HepG2 (cell line): Measurements from ENCODE around the gene TRAK1. TPM values are rescaled to one million over a fixed set of nuclear protein-coding genes. Genes with fewer than 3 reads are reported as not detected.
A peak's percentile ranks its signal among the peaks of the same experiment; 100 is the strongest.

Source experiments
- ATAC-seq: fragments of 200-7000 bp; cut with Tn5 transposase; 3 replicates; pipeline ENCODE4 v1.9.1; 2020; ENCODE audit warnings: mild to moderate bottlenecking, moderate library complexity
- BruUV-seq: library from RNA; stranded (reverse); fragments of 400-500 nt; replicated peaks from 2 replicates; lab custom pipeline; 2021; lab: Mats Ljungman, UMichigan
- CTCF ChIA-PET: fragments of 300-600 bp; formaldehyde crosslinking; extraction: SDS; loops from one replicate; lab custom pipeline; 2021; ENCODE audit warnings: low total read pairs, inconsistent platforms, low intra/inter-chr PET ratio; lab: Yijun Ruan, JAX
- POLR2A ChIA-PET: fragments of 350-600 bp; sonication (Branson Sonifier 250); formaldehyde crosslinking; loops from one replicate; lab custom pipeline; 2020; ENCODE audit warnings: antibody characterized with exemption, inconsistent platforms; lab: Yijun Ruan, JAX
- DNase-seq: peaks from one replicate; pipeline ENCODE4 v3.0.0-alpha.2; 2015; ENCODE audit warnings: low spot score
- FAIRE-seq: peaks from 3 replicates; lab custom pipeline; 2011; peaks lifted over from hg19 to GRCh38; lab: Jason Lieb, UNC
- H2AFZ ChIP-seq: one replicate; pipeline ENCODE4 v1.6.1; 2011; ENCODE audit warnings: low read length, inconsistent platforms
- H3K27ac ChIP-seq: fragments of 300-600 bp; 3 replicates; pipeline ENCODE4 v1.8.0; 2011; ENCODE audit warnings: mixed run types, mild to moderate bottlenecking, mixed read lengths, low read length, inconsistent platforms; ENCODE audit not compliant: insufficient read depth; ENCODE audit errors: extremely low read length
- H3K27me3 ChIP-seq, 2 experiments: fragments of 200-600 bp in 1 of 2; 2 replicates in 1 of 2; 3 replicates in 1 of 2; pipeline versions ENCODE4 v1.6.0 to v1.8.0; 2011; ENCODE audit warnings: low read length in 2 of 2, mild to moderate bottlenecking in 2 of 2, moderate library complexity in 2 of 2, inconsistent platforms in 1 of 2; ENCODE audit not compliant: insufficient read depth in 2 of 2, control insufficient read depth in 1 of 2
- H3K36me3 ChIP-seq, 2 experiments: fragments of 200-600 bp in 1 of 2; replicated peaks in 1 of 2; 2 replicates in 1 of 2; 3 replicates in 1 of 2; pipeline versions ENCODE4 v1.5.1 to v1.8.0; 2011; ENCODE audit warnings: low read length in 2 of 2, inconsistent platforms in 1 of 2; ENCODE audit not compliant: insufficient read depth in 2 of 2, control insufficient read depth in 1 of 2
- H3K4me1 ChIP-seq: 2 replicates; pipeline ENCODE4 v1.5.1; 2012; ENCODE audit warnings: low read length, inconsistent platforms; ENCODE audit not compliant: insufficient read depth
- H3K4me2 ChIP-seq: 2 replicates; pipeline ENCODE4 v1.6.0; 2011; ENCODE audit warnings: low read depth, low read length, inconsistent platforms
- H3K4me3 ChIP-seq, 3 experiments: fragments of 200-600 bp in 1 of 3; sonication (generic), shearing (Covaris generic) in 1 of 3; replicated peaks in 1 of 3; 2 replicates each; pipeline ENCODE4 v1.5.1; 2011 to 2016; ENCODE audit warnings: low read length in 3 of 3, inconsistent platforms in 2 of 3, low read depth in 2 of 3, mild to moderate bottlenecking in 2 of 3, control low read depth in 1 of 3, mixed read lengths in 1 of 3; ENCODE audit not compliant: insufficient read depth in 1 of 3
- H3K79me2 ChIP-seq: one replicate; pipeline ENCODE4 v1.6.1; 2011; ENCODE audit warnings: low read length, inconsistent platforms; ENCODE audit not compliant: insufficient read depth
- H3K9ac ChIP-seq: 2 replicates; pipeline ENCODE4 v1.6.0; 2011; ENCODE audit warnings: mild to moderate bottlenecking, low read depth, low read length, inconsistent platforms; ENCODE audit not compliant: insufficient read depth
- H3K9me3 ChIP-seq: 2 replicates; pipeline ENCODE4 v1.5.1; 2012; ENCODE audit warnings: mild to moderate bottlenecking, low read length
- H4K20me1 ChIP-seq: 2 replicates; pipeline ENCODE4 v1.6.0; 2011; ENCODE audit warnings: inconsistent platforms, mild to moderate bottlenecking, low read length, moderate library complexity; ENCODE audit not compliant: insufficient read depth
- AHDC1 ChIP-seq: sonication (generic); formaldehyde crosslinking; IDR thresholded peaks from 2 replicates; pipeline ENCODE4 v1.5.1; 2020; ENCODE audit warnings: mild to moderate bottlenecking, missing genetic modification reagents, borderline replicate concordance
- GABPB1 ChIP-seq: IDR thresholded peaks from 2 replicates; pipeline ENCODE4 v1.6.1; 2016; ENCODE audit warnings: mild to moderate bottlenecking, missing genetic modification reagents, moderate library complexity, missing compliant biosample characterization
- PPARG ChIP-seq: conservative IDR thresholded peaks from 2 replicates; pipeline ENCODE4 v1.6.1; 2016; ENCODE audit warnings: missing biosample characterization, missing genetic modification reagents
- ZNF142 ChIP-seq: sonication (generic); formaldehyde crosslinking; IDR thresholded peaks from 2 replicates; pipeline ENCODE4 v1.4.0; 2020; ENCODE audit warnings: missing genetic modification reagents
- ZNF281 ChIP-seq: sonication (generic); formaldehyde crosslinking; IDR thresholded peaks from 2 replicates; pipeline ENCODE4 v1.4.0; 2020; ENCODE audit warnings: missing genetic modification reagents, borderline replicate concordance
- ZNF431 ChIP-seq: sonication (generic); formaldehyde crosslinking; IDR thresholded peaks from 2 replicates; pipeline ENCODE4 v1.9.0; 2022; ENCODE audit warnings: missing genetic modification reagents, low read depth, mild to moderate bottlenecking, borderline replicate concordance
- WGBS: methylation state at CpG from one replicate; pipeline ENCODE4 v1.1.6; 2017; ENCODE audit warnings: low lambda C conversion rate; 5-methylcytosine and 5-hydroxymethylcytosine counted together
- in situ Hi-C: cut with HindIII; loops from 2 replicates; pipeline ENCODE4 v1.10.0; 2017; ENCODE audit warnings: low pct_unique_long_range_greater_than_20kb; ENCODE audit not compliant: extremely low pct_ligation_motif_present
- intact Hi-C: fragments of 100-400 bp; cut with micrococcal nuclease; formaldehyde crosslinking; loops from one replicate; pipeline ENCODE4 v1.10.0; 2022; ENCODE audit not compliant: unreplicated experiment
- polyA plus RNA-seq, 8 experiments: library from polyadenylated mRNA; depleted of rRNA in 3 of 8; stranded (reverse) in 7 of 8; unstranded in 1 of 8; fragments of >200 nt; fragmentation: Illumina TruSeq in 4 of 8; extraction: Trizol in 4 of 8; gene quantifications; 2 replicates each; pipeline versions ENCODE4 v1.2.1 to v1.2.3, GENCODE V29; 2011 to 2016; ENCODE audit warnings: low read depth in 4 of 8, missing spikeins in 1 of 8, mixed read lengths in 1 of 8; ENCODE audit not compliant: insufficient read depth in 1 of 8
- total RNA-seq, 5 experiments: library from RNA; depleted of rRNA; stranded (reverse); fragments of >200 nt; fragmentation: Illumina TruSeq; extraction: Trizol; gene quantifications; 2 replicates each; pipeline ENCODE4 v1.2.3, GENCODE V29; 2016; ENCODE audit warnings: low read depth in 1 of 5

The TRAK1 gene
- total and polyA plus RNA-seq, 2 of the 13 experiments (the other 11 are each of a cell fraction or from before 2014, with no cell fraction given): 20.5 to 46.6 TPM

GRCh38 chr3:42052484-42053351 lies 38.4 kb upstream of the TRAK1 start:
- DNase-seq (peak; percentile 98), ATAC-seq (peak; percentile 94), FAIRE-seq (peak; percentile 91)
- H3K27me3 ChIP-seq: no peaks in the 10 kb centered on the region; a peak in 1 of 5 replicates
- intact Hi-C loops (loop anchor here (1.0 to 2.0 kb wide), 2 partner anchors 28 to 37 kb away; no protein-coding TSS in a partner anchor), in situ Hi-C loops (loop anchor here (5.0 kb wide), 1 partner anchor 35 kb away; no protein-coding TSS in a partner anchor)
- peaks cover 75% of the 10 kb centered on the region for H3K79me2 ChIP-seq
- H3K4me3 ChIP-seq: peak overlapping the region; percentile 14 to 58 (median 40)
- H3K9ac ChIP-seq: peak overlapping the region; percentile 81
- TSS peak; percentile 92 for BruUV-seq
- no peak overlapping the region for H2AFZ ChIP-seq
- no peaks in the 10 kb centered on the region; a peak in 1 of 5 replicates for H3K36me3 ChIP-seq
- H4K20me1 ChIP-seq: no peaks in the 10 kb centered on the region
- H3K9me3 ChIP-seq: no peaks in the 10 kb centered on the region
- ChIA-PET POLR2A (interaction anchor here (0.6 to 2.2 kb wide), 9 partner anchors 8 to 1594 kb away, joined by 3 to 5 read pairs (median 4); partner anchors contain the start of gene ULK4), CTCF (no interaction called here)
- WGBS: 17% methylated on average over 8 of the region's 10 CpGs
- peak overlapping the region; percentile 97 for H3K27ac ChIP-seq
- peaks cover 83% of the 10 kb centered on the region for H3K4me1 ChIP-seq
- peak overlapping the region; percentile 95 for H3K4me2 ChIP-seq
- no peak for TF ChIP-seq GABPB1 (CRISPR knock-in tag)
- TF ChIP-seq ZNF431 (CRISPR knock-in tag): 0 out of 2 replicates have a peak, but pooled peaks have one; percentile 37
- TF ChIP-seq ZNF281 (CRISPR knock-in tag): peak; percentile 73
- peak; percentile 86; the same call in 1 of the 2 replicates for TF ChIP-seq AHDC1 (CRISPR knock-in tag)
- peak; percentile 46; the same call in 1 of the 2 replicates for TF ChIP-seq PPARG
- no peak for TF ChIP-seq ZNF142
